BLaER1 treated with 17β-estradiol and CSF1 and Interleukin-3, amounts not matched to agents 10 nM and 100 nM (cell line): ENCODE data around the gene SRRM5.
"Not testable (repeated sequence)": the region's sequence is repeated elsewhere in the genome, so short reads cannot be mapped to it uniquely, and the experiment has no call there.

ENCODE experiments used
- H3K27ac ChIP-seq, 11 experiments: shearing (Covaris generic); formaldehyde crosslinking; 2 replicates each; pipeline ENCODE4 v1.8.1; 2022
- H3K27me3 ChIP-seq, 11 experiments: shearing (Covaris generic); formaldehyde crosslinking; 2 replicates each; pipeline ENCODE4 v1.8.1; 2022
- H3K36me3 ChIP-seq, 11 experiments: shearing (Covaris generic); formaldehyde crosslinking; 2 replicates each; pipeline ENCODE4 v1.8.1; 2022
- H3K4me1 ChIP-seq, 10 experiments: shearing (Covaris generic); formaldehyde crosslinking; 2 replicates each; pipeline ENCODE4 v1.8.1; 2022
- H3K4me2 ChIP-seq, 11 experiments: shearing (Covaris generic); formaldehyde crosslinking; 2 replicates each; pipeline ENCODE4 v1.8.1; 2022
- H3K4me3 ChIP-seq, 10 experiments: shearing (Covaris generic); formaldehyde crosslinking; 2 replicates each; pipeline ENCODE4 v1.8.1; 2022
- H3K9ac ChIP-seq, 11 experiments: shearing (Covaris generic); formaldehyde crosslinking; 2 replicates each; pipeline ENCODE4 v1.8.1; 2022
- H3K9me3 ChIP-seq, 11 experiments: shearing (Covaris generic); formaldehyde crosslinking; replicated peaks in 1 of 11; 2 replicates each; pipeline ENCODE4 v1.8.1; 2022
- H4K20me1 ChIP-seq, 11 experiments: shearing (Covaris generic); formaldehyde crosslinking; 2 replicates each; pipeline ENCODE4 v1.8.1; 2022
- Cebpa-rat ChIP-seq, 11 experiments: shearing (Covaris generic); IDR thresholded peaks; 2 replicates each; pipeline ENCODE4 v1.8.1; 2022

Gene SRRM5

DNA sequence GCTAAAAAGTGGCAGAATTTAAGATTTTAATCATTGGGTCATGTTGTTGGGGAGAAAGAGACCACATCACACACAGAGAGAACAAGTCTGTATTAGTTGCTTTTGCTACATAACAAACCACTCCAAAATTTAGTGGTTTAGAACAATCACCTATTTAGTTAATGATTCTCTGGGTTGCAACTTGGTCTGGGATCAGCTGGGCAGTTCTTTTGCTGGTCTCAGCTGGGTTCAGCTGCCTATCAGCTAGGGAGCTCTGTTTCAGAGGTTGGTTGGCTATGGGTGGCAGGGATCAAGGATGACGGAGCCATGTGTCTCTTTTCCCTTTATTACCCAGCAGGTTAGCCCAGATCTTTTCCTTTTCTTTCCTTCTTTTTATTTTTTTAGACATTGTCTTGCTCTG is 27.4 kb upstream of the SRRM5 start:
- Histone ChIP-seq H3K4me3 (no peak overlapping the region; a peak in 1 of 20 replicates), H3K9me3 (peaks cover 0 to 17% (median 9%) of the 10 kb centered on the region in 11 experiments; a peak in 13 of 22 replicates), H4K20me1 (peaks cover 0 to 8% (median 0%) of the 10 kb centered on the region in 11 experiments; a peak in 4 of 22 replicates), H3K4me2 (peak overlapping the region; percentile 47 to 66 (median 59)), H3K9ac (peak overlapping the region; percentile 8 to 55 (median 25); a peak in 12 of 22 replicates), H3K4me1 (peaks cover 57 to 71% (median 68%) of the 10 kb centered on the region in 10 experiments), H3K36me3 (peaks cover 15 to 38% (median 32%) of the 10 kb centered on the region in 11 experiments; a peak in 21 of 22 replicates), H3K27ac (peak overlapping the region; percentile 55 to 79 (median 65)), H3K27me3 (no peaks in the 10 kb centered on the region)
- no peak for TF ChIP-seq Cebpa-rat (IDR thresholded peaks at IDR 0.05)

DNA sequence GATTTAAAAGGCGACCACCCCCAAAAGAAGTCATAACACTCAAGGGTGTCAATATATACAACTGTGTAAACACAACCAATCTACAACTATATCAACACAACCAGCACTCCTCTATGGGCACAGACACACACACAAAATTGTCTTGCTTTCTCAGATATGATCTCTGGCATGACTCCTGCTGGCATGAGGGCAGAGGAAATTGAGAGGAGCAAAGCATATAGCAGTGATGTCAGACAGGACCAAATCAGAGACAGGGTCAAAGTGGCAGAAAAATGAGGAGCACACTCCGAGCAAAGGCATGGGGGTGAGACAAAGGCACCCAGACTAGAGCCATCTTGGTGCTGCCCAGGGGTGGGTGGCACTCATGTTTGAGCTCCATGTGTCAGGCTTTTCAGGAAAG is 25.5 kb upstream of the SRRM5 start:
- peak overlapping the region in 5 of 11 experiments; percentile 13 to 66 (median 24); a peak in 3 of 22 replicates for H3K4me2 ChIP-seq
- 0 out of 22 replicates have a peak overlapping the region, but pooled peaks of 2 of the 11 experiments have one; percentile 36 to 64 for H3K27ac ChIP-seq

DNA sequence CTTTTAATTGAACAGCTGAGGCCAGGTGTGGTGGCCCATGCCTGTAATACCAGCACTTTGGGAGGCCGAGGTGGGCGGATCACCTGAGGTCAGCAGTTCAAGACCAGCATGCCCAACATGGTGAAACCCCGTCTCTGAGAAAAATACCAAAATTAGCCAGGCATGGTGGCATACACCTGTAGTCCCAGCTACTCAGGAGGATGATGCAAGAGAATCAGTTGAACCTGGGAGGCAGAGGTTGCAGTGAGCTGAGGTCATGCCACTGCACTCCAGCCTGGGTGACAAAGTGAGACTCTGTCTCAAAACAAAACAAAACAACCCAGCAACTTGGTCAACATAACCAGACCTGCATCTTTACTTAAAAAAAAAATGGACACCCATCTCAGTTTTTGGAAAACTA is 24.9 kb upstream of the SRRM5 start:
- not testable (repeated sequence) for H3K27me3 ChIP-seq, H3K9ac ChIP-seq, H3K27ac ChIP-seq, H3K4me3 ChIP-seq
- Histone ChIP-seq H3K4me1 (peaks cover 47 to 68% (median 59%) of the 10 kb centered on the region in 10 experiments), H3K36me3 (peaks cover 39 to 64% (median 57%) of the 10 kb centered on the region in 11 experiments), H3K9me3 (peaks cover 0 to 17% (median 9%) of the 10 kb centered on the region in 11 experiments; a peak in 13 of 22 replicates), H3K4me2 (peak overlapping the region in 2 of 11 experiments; percentile 24 to 66; a peak in 1 of 22 replicates), H4K20me1 (peaks cover 0 to 31% (median 12%) of the 10 kb centered on the region in 11 experiments; a peak in 14 of 22 replicates)

More for the DNA sequence above, 25.5 kb upstream of the SRRM5 start:
- Histone ChIP-seq H3K4me1 (peaks cover 54 to 73% (median 65%) of the 10 kb centered on the region in 10 experiments), H4K20me1 (peaks cover 0 to 26% (median 11%) of the 10 kb centered on the region in 11 experiments; a peak in 11 of 22 replicates), H3K27me3 (no peaks in the 10 kb centered on the region), H3K9me3 (peaks cover 0 to 17% (median 9%) of the 10 kb centered on the region in 11 experiments; a peak in 13 of 22 replicates), H3K36me3 (peaks cover 32 to 57% (median 50%) of the 10 kb centered on the region in 11 experiments), H3K9ac (no peak overlapping the region), H3K4me3 (no peak overlapping the region)
- TF ChIP-seq Cebpa-rat (IDR thresholded peaks at IDR 0.05): no peak

DNA sequence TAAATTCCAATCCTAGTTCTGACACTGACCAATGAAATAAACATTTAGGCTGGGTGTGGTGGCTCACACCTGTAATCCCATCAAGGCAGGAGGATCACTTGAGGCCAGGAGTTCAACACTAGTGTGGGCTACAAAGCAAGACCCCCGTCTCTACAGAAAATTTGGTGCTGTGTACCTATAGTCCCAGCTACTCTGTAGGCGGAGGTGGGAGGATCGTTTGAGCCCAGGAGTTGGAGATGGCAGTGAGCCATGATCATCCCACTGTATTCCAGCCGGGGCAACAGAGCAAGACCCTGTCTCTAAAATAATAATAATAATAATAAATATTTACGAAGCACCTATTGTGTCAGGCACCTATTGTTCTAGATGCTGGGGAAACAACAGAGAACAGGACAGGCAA is 22.6 kb upstream of the SRRM5 start:
- Histone ChIP-seq H3K4me3 (no peak overlapping the region), H3K9me3 (peaks cover 0 to 17% (median 9%) of the 10 kb centered on the region in 11 experiments; a peak in 13 of 22 replicates), H4K20me1 (peaks cover 0 to 54% (median 30%) of the 10 kb centered on the region in 11 experiments; a peak in 17 of 22 replicates), H3K4me2 (peak overlapping the region in 1 of 11 experiments; percentile 38; a peak in 1 of 22 replicates), H3K36me3 (peaks cover 62 to 86% (median 79%) of the 10 kb centered on the region in 11 experiments), H3K27ac (no peak overlapping the region), H3K9ac (no peak overlapping the region), H3K27me3 (no peaks in the 10 kb centered on the region), H3K4me1 (peaks cover 39 to 58% (median 51%) of the 10 kb centered on the region in 10 experiments)
- TF ChIP-seq Cebpa-rat (IDR thresholded peaks at IDR 0.05): no peak

DNA sequence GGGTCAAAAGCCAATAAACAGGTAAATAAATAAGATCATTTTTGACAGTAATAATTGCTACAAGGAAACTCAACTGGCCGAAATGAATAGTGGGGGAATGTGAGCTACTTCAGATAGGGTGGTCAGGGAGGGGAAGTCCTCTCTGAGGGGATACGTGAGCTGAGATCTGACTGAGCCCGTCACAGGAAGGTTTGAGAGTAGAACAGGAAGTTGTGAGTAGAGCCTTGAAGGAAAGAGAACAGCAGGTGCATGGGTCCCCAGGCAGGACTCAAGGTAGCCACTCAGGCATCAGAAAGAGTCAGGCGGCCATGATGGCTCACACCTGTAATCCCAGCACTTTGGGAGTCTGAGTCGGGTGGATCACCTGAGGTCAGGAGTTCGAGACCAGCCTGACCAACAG is 22.2 kb upstream of the SRRM5 start:
- TF ChIP-seq Cebpa-rat (IDR thresholded peaks at IDR 0.05): no peak
- H3K9me3 ChIP-seq: peaks cover 0 to 17% (median 9%) of the 10 kb centered on the region in 11 experiments; a peak in 13 of 22 replicates
- peaks cover 0 to 58% (median 32%) of the 10 kb centered on the region in 11 experiments; a peak in 17 of 22 replicates for H4K20me1 ChIP-seq
- H3K4me2 ChIP-seq: peak overlapping the region in 7 of 11 experiments; percentile 10 to 53 (median 28); a peak in 11 of 22 replicates
- no peak overlapping the region for H3K9ac ChIP-seq
- H3K27me3 ChIP-seq: no peaks in the 10 kb centered on the region
- peaks cover 63 to 89% (median 80%) of the 10 kb centered on the region in 11 experiments for H3K36me3 ChIP-seq
- H3K4me1 ChIP-seq: peaks cover 37 to 58% (median 50%) of the 10 kb centered on the region in 10 experiments
- H3K4me3 ChIP-seq: no peak overlapping the region
- H3K27ac ChIP-seq: no peak overlapping the region

DNA sequence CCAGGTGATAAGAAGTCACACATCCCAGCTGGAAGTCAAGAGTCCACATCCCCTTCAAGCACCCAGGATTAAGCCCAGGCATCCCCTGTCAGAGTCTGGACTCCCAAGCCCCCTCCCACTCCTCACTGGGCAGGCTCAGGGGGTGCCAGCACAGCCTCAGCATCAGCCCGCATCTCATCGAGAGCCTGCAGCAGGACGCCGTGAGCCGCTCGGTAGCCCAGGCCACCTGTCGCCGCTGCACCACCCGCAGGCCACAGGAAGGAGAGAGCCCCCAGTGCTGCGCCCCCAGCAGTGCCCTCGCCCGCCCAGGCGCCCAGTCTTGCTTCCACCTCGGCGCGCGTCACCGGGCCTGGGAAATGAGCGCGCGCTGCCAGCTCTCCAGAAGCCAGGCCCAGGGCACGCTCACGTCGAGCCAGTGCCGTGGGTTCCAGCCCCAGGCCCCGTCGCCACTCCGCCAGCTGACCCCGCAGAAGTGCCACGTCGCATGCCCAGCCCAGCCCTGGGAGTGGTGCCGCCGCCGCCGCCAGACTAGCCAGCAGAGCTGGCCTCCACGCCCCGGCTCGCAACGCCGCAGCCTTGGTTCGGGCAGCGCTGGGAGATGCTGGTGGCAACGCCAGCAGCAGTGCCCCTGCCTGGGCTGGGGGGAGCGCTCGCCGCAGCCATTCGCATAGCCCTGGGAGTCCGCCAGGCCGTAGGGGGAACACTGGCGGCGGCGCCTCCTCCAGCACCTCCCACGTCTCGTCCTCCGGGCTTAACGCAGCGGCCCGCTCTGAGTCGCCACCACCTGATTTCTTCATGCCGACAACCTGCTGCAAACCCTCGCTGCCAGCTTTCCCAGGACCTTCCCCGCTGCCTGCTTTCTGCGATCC is 19.8 kb upstream of the SRRM5 start:
- no peak for TF ChIP-seq Cebpa-rat (IDR thresholded peaks at IDR 0.05)
- peaks cover 21 to 47% (median 35%) of the 10 kb centered on the region in 10 experiments for H3K4me1 ChIP-seq
- no peaks in the 10 kb centered on the region for H3K9me3 ChIP-seq
- no peak overlapping the region for H3K27ac ChIP-seq
- no peaks in the 10 kb centered on the region for H3K27me3 ChIP-seq
- H3K36me3 ChIP-seq: peaks cover 52 to 69% (median 63%) of the 10 kb centered on the region in 11 experiments
- peak overlapping the region in 3 of 11 experiments; percentile 87 to 98 (median 92); a peak in 5 of 22 replicates for H3K9ac ChIP-seq
- H4K20me1 ChIP-seq: peaks cover 0 to 59% (median 32%) of the 10 kb centered on the region in 11 experiments; a peak in 17 of 22 replicates
- no peak overlapping the region for H3K4me3 ChIP-seq
- no peak overlapping the region for H3K4me2 ChIP-seq

GRCh38 chr19:43592800-43593350 is 19.0 kb upstream of the SRRM5 start:
- peaks cover 51 to 67% (median 59%) of the 10 kb centered on the region in 11 experiments for H3K36me3 ChIP-seq
- H3K9ac ChIP-seq: peak overlapping the region in 9 of 11 experiments; percentile 53 to 98 (median 92); a peak in 11 of 22 replicates
- peaks cover 0 to 66% (median 32%) of the 10 kb centered on the region in 11 experiments; a peak in 17 of 22 replicates for H4K20me1 ChIP-seq
- no peaks in the 10 kb centered on the region for H3K27me3 ChIP-seq
- H3K9me3 ChIP-seq: no peaks in the 10 kb centered on the region
- TF ChIP-seq Cebpa-rat (IDR thresholded peaks at IDR 0.05): no peak
- peak overlapping the region in 5 of 11 experiments; percentile 91 to 99 (median 93); a peak in 6 of 22 replicates for H3K4me2 ChIP-seq
- H3K4me1 ChIP-seq: peaks cover 28 to 54% (median 42%) of the 10 kb centered on the region in 10 experiments
- H3K27ac ChIP-seq: 0 out of 22 replicates have a peak overlapping the region, but pooled peaks of 3 of the 11 experiments have one; percentile 8 to 16 (median 8)
- H3K4me3 ChIP-seq: no peak overlapping the region

- H4K20me1 ChIP-seq: peaks cover 0 to 74% (median 32%) of the 10 kb centered on the region in 11 experiments; a peak in 17 of 22 replicates
- peak overlapping the region; percentile 76 to 90 (median 82) for H3K4me3 ChIP-seq
- TF ChIP-seq Cebpa-rat (IDR thresholded peaks at IDR 0.05): no peak
- peaks cover 54 to 72% (median 62%) of the 10 kb centered on the region in 11 experiments for H3K36me3 ChIP-seq
- H3K4me1 ChIP-seq: peaks cover 41 to 66% (median 54%) of the 10 kb centered on the region in 10 experiments
- no peaks in the 10 kb centered on the region for H3K9me3 ChIP-seq
- H3K4me2 ChIP-seq: peak overlapping the region; percentile 89 to 99 (median 96)
- no peaks in the 10 kb centered on the region for H3K27me3 ChIP-seq
- peak overlapping the region; percentile 87 to 98 (median 92) for H3K9ac ChIP-seq
- peak overlapping the region in 10 of 11 experiments; percentile 86 to 98 (median 92); a peak in 19 of 22 replicates for H3K27ac ChIP-seq
These were observed 17.7 kb upstream of the SRRM5 start for GRCh38 chr19:43594081-43594697.
